ENCODE measurements around the gene SDHD.

DNA sequence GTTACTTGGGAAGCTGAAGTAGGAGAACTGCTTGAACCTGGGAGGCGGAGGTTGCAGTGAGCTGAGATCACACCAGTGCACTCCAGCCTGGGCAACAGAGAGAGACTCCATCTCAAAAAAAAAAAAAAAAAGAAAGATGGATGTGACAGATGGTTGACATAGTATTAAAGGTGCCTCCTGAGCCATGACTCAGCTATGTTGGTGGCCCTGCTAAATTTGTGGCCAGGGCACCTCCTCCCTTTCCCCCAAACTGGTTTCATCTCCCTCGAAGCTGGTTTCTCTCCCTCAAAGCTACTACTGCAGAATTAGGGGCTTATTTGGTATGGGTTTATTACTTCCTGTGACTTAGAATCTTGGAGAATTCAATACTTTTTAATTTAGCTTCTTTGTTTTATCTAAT is 31.5 kb downstream of the SDHD start:
- TF ChIP-seq BHLHE40 (IDR thresholded peaks at IDR 0.05; ENCODE audit: borderline replicate concordance), result no peak
- TF ChIP-seq FOXA1 (IDR thresholded peaks at IDR 0.05), result no peak
- no peak for TF ChIP-seq SP1 (IDR thresholded peaks at IDR 0.05)
